KMS-11 (cell line): ENCODE data around the gene TMC2.
"Not testable (repeated sequence)": the region's sequence is repeated elsewhere in the genome, so short reads cannot be mapped to it uniquely, and the experiment has no call there.

Source experiments
- H2AFZ ChIP-seq: fragments of 200-600 bp; sonication (generic); 2 replicates; pipeline ENCODE4 v1.6.1; 2016; ENCODE audit warnings: antibody characterized with exemption, mixed run types, low read depth
- H3K27ac ChIP-seq: fragments of 200-600 bp; sonication (generic); 2 replicates; pipeline ENCODE4 v1.6.1; 2016; ENCODE audit warnings: mild to moderate bottlenecking, mixed run types
- H3K27me3 ChIP-seq: fragments of 200-600 bp; sonication (generic); 2 replicates; pipeline ENCODE4 v1.6.1; 2017; ENCODE audit warnings: mild to moderate bottlenecking, low read depth, mixed run types, moderate library complexity; ENCODE audit not compliant: insufficient read depth
- H3K36me3 ChIP-seq: fragments of 200-600 bp; sonication (generic); 2 replicates; pipeline ENCODE4 v1.6.1; 2017; ENCODE audit warnings: mild to moderate bottlenecking, mixed run types; ENCODE audit not compliant: insufficient read depth
- H3K4me1 ChIP-seq: fragments of 200-600 bp; sonication (generic); 2 replicates; pipeline ENCODE4 v1.6.1; 2016; ENCODE audit warnings: mild to moderate bottlenecking, low read depth, mixed run types; ENCODE audit not compliant: poor library complexity, severe bottlenecking
- H3K4me2 ChIP-seq: fragments of 200-600 bp; sonication (generic); 2 replicates; pipeline ENCODE4 v1.7.0; 2016; ENCODE audit warnings: mild to moderate bottlenecking, mixed run types
- H3K4me3 ChIP-seq: fragments of 200-600 bp; sonication (generic); IDR thresholded peaks from 2 replicates; pipeline ENCODE4 v1.6.1; 2017; ENCODE audit warnings: low read depth, low read length, mixed read lengths; ENCODE audit not compliant: insufficient read depth
- H3K79me2 ChIP-seq: fragments of 200-600 bp; sonication (generic); 2 replicates; pipeline ENCODE4 v1.6.1; 2016; ENCODE audit warnings: low read depth, mixed run types; ENCODE audit not compliant: insufficient read depth
- H3K9ac ChIP-seq: fragments of 200-600 bp; sonication (generic); 2 replicates; pipeline ENCODE4 v1.6.1; 2016; ENCODE audit warnings: mild to moderate bottlenecking, mixed run types
- H4K20me1 ChIP-seq: fragments of 200-600 bp; sonication (generic); 2 replicates; pipeline ENCODE4 v1.6.1; 2016; ENCODE audit warnings: mild to moderate bottlenecking, mixed run types; ENCODE audit not compliant: insufficient read depth
- TF ChIP-seq, protein P1 (sequence below): fragments of 200-600 bp; sonication (generic); conservative IDR thresholded peaks from 2 replicates; pipeline ENCODE4 v1.6.1; 2017; ENCODE audit warnings: low read depth, mild to moderate bottlenecking, antibody characterized with exemption, low read length, moderate library complexity, mixed read lengths

The TMC2 gene, protein sequence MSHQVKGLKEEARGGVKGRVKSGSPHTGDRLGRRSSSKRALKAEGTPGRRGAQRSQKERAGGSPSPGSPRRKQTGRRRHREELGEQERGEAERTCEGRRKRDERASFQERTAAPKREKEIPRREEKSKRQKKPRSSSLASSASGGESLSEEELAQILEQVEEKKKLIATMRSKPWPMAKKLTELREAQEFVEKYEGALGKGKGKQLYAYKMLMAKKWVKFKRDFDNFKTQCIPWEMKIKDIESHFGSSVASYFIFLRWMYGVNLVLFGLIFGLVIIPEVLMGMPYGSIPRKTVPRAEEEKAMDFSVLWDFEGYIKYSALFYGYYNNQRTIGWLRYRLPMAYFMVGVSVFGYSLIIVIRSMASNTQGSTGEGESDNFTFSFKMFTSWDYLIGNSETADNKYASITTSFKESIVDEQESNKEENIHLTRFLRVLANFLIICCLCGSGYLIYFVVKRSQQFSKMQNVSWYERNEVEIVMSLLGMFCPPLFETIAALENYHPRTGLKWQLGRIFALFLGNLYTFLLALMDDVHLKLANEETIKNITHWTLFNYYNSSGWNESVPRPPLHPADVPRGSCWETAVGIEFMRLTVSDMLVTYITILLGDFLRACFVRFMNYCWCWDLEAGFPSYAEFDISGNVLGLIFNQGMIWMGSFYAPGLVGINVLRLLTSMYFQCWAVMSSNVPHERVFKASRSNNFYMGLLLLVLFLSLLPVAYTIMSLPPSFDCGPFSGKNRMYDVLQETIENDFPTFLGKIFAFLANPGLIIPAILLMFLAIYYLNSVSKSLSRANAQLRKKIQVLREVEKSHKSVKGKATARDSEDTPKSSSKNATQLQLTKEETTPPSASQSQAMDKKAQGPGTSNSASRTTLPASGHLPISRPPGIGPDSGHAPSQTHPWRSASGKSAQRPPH

DNA sequence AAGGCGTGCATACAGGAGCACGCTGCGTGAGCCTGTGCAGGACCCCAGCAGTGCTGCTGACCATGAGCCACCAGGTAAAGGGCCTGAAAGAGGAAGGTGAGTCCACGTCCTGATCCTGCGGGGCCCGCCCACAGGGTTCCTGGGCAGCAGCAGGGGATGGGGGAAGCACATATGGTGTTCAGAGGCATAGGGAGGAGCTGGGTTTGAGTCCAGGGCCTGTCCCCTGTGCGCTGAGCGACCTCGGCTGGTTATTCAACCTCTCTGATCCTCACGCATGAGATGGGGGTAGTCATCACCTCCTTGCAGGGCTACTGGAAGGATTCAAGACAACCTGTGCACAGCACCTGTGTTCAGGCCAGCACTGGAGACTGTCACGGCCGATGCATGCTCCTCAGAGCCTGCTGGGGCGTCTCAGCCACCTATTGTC, at the start of gene TMC2:
TSS of gene TMC2 (plus strand) at position 14 of the 427 bp plus-strand sequence. CDS start at position 63, 49 bp downstream.
- Histone ChIP-seq H3K27me3 (no peaks in the 10 kb centered on the region), H3K4me2 (no peak within 1 kb of the TSS), H3K36me3 (no peaks in the 10 kb centered on the region), H3K4me3 (no peak within 1 kb of the TSS), H3K79me2 (no peaks in the 10 kb centered on the region), H4K20me1 (no peaks in the 10 kb centered on the region), H3K4me1 (no peaks in the 10 kb centered on the region), H2AFZ (no peak within 1 kb of the TSS), H3K9ac (no peak within 1 kb of the TSS), H3K27ac (no peak within 1 kb of the TSS)
- TF ChIP-seq, protein P1, sequence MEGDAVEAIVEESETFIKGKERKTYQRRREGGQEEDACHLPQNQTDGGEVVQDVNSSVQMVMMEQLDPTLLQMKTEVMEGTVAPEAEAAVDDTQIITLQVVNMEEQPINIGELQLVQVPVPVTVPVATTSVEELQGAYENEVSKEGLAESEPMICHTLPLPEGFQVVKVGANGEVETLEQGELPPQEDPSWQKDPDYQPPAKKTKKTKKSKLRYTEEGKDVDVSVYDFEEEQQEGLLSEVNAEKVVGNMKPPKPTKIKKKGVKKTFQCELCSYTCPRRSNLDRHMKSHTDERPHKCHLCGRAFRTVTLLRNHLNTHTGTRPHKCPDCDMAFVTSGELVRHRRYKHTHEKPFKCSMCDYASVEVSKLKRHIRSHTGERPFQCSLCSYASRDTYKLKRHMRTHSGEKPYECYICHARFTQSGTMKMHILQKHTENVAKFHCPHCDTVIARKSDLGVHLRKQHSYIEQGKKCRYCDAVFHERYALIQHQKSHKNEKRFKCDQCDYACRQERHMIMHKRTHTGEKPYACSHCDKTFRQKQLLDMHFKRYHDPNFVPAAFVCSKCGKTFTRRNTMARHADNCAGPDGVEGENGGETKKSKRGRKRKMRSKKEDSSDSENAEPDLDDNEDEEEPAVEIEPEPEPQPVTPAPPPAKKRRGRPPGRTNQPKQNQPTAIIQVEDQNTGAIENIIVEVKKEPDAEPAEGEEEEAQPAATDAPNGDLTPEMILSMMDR, result no peak

DNA sequence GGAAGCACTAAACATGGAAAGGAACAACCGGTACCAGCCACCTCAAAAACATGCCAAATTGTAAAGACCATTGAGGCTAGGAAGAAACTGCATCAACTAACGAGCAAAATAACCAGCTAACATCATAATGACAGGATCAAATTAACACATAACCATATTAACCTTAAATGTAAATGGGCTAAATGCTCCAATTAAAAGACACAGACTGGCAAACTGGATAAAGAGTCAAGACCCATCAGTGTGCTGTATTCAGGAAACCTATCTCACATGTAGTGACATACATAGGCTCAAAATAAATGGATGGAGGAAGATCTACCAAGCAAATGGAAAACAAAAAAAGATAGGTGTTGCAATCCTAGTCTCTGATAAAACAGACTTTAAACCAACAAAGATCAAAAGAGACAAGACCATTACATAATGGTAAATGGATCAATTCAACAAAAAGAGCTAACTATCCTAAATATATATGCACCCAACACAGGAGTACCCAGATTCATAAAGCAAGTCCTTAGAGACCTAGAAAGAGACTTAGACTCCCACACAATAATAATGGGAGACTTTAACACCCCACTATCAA, 33.5 kb upstream of the TMC2 start:
- not testable (repeated sequence) for H3K36me3 ChIP-seq, H2AFZ ChIP-seq, H3K4me3 ChIP-seq, H3K4me2 ChIP-seq, H3K27ac ChIP-seq, H4K20me1 ChIP-seq, H3K27me3 ChIP-seq, H3K9ac ChIP-seq, H3K4me1 ChIP-seq, H3K79me2 ChIP-seq

DNA sequence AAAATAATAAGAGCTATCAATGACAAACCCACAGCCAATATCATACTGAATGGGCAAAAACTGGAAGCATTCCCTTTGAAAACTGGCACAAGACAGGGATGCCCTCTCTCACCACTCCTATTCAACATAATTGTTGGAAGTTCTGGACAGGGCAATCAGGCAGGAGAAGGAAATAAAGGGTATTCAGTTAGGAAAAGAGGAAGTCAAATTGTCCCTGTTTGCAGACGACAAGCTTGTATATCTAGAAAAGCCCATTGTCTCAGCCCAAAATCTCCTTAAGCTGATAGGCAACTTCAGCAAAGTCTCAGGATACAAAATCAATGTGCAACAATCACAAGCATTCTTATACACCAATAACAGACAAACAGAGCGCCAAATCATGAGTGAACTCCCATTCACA, 31.6 kb upstream of the TMC2 start:
- not testable (repeated sequence) for H3K27me3 ChIP-seq, H3K9ac ChIP-seq, H3K79me2 ChIP-seq, H3K27ac ChIP-seq, H3K4me3 ChIP-seq, H3K4me1 ChIP-seq, H3K36me3 ChIP-seq, H4K20me1 ChIP-seq, H3K4me2 ChIP-seq, H2AFZ ChIP-seq

DNA sequence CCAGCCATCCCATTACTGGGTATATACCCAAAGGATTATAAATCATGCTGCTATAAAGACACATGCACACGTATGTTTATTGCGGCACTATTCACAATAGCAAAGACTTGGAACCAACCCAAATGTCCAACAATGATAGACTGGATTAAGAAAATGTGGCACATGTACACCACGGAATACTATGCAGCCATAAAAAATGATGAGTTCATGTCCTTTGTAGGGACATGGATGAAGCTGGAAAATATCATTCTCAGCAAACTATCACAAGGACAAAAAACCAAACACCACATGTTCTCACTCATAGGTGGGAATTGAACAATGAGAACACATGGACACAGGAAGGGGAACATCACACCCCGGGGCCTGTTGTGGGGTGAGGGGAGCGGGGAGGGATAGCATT, 29.9 kb upstream of the TMC2 start:
- H3K27me3 ChIP-seq, H3K79me2 ChIP-seq, H3K27ac ChIP-seq, H3K4me1 ChIP-seq, H3K36me3 ChIP-seq, H3K9ac ChIP-seq, H2AFZ ChIP-seq, H3K4me3 ChIP-seq, H3K4me2 ChIP-seq, H4K20me1 ChIP-seq: not testable (repeated sequence)

DNA sequence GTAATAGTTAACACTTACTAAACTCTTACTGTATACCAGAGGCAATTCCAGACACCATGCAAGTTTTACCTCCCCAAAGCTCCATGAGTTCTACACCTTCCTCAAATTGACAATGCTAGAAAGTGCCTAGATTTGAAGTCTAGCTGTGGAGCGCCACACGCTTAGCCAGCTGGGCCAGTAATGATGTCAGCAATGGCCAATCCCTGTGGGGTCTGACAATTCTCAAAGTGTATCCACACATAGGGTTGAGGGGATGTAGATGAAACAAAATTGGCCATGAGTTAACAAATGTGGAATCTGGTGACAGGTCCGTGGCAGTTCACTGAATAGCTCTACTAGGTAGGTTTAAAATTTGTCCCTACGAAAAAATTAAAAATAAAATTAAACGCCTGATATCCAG, 28.9 kb upstream of the TMC2 start:
- H3K4me2 ChIP-seq, result no peak overlapping the region
- no peaks in the 10 kb centered on the region for H3K79me2 ChIP-seq
- no peak overlapping the region for H3K27ac ChIP-seq

More for the DNA sequence above, 28.9 kb upstream of the TMC2 start:
- TF ChIP-seq, protein P1, result no peak
- no peaks in the 10 kb centered on the region for H3K36me3 ChIP-seq
- no peak overlapping the region for H3K4me3 ChIP-seq
- H2AFZ ChIP-seq, result no peak overlapping the region
- no peaks in the 10 kb centered on the region for H4K20me1 ChIP-seq
- H3K4me1 ChIP-seq, result no peaks in the 10 kb centered on the region
- H3K27me3 ChIP-seq, result no peaks in the 10 kb centered on the region
- no peak overlapping the region for H3K9ac ChIP-seq
